ENCODE results near the gene TNFRSF25. TPM values are rescaled to one million over a fixed set of nuclear protein-coding genes. Genes with fewer than 3 reads are reported as not detected.

TNFRSF25 gene
- total RNA-seq, 1 donor from 2014 or later: 27.9 TPM

DNA sequence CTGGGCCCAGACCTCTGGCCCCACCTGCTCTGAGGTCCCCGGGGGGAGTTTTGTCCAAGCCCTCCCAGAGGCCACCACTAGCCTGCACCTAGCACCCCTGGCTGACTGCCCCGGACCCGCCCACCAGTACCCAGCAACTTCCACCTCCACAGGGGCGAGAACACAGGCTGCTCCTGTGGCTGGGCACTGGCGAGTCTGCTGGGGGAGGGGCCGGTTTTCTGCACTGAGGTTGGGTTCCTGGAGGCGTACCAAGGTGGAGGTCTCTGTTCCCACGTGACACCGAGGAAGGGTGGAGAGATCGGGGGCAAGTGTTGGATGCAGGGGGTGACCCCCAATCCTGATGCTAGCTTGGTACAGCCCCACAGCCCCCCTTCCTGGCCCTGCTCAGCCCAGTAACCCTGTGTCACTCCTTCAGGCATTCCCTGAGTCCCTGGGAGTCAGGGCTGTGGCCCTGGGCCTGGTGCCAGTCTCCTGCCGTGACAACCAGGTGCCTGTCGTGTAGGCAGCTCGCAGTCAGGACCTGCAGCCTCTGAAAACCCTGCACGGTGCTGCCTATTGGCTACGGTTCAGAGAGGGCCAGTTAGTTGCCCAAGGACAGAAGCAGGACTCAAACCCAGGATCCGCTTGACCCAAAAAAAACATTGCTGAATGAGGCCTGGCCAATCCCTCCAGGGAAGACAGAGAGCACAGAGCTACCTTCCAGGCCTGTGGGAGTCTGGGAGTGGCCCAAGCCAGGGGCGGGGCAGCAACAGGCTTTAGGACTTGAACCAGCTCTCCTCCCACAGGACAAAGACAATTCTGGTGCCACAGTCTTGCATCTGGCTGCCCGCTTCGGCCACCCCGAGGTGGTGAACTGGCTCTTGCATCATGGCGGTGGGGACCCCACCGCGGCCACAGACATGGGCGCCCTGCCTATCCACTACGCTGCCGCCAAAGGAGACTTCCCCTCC lies 38.3 kb downstream of the TNFRSF25 start:
- H3K27ac Mint-ChIP-seq (ENCODE audit: unreplicated experiment): no peak overlapping the region
- H3K9me3 Mint-ChIP-seq (ENCODE audit: unreplicated experiment): no peaks in the 10 kb centered on the region
- no peak for DNase-seq (ENCODE audit: extremely low spot score, unreplicated experiment)
- TF ChIP-seq, protein P1, sequence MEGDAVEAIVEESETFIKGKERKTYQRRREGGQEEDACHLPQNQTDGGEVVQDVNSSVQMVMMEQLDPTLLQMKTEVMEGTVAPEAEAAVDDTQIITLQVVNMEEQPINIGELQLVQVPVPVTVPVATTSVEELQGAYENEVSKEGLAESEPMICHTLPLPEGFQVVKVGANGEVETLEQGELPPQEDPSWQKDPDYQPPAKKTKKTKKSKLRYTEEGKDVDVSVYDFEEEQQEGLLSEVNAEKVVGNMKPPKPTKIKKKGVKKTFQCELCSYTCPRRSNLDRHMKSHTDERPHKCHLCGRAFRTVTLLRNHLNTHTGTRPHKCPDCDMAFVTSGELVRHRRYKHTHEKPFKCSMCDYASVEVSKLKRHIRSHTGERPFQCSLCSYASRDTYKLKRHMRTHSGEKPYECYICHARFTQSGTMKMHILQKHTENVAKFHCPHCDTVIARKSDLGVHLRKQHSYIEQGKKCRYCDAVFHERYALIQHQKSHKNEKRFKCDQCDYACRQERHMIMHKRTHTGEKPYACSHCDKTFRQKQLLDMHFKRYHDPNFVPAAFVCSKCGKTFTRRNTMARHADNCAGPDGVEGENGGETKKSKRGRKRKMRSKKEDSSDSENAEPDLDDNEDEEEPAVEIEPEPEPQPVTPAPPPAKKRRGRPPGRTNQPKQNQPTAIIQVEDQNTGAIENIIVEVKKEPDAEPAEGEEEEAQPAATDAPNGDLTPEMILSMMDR (IDR thresholded peaks at IDR 0.05): no peak
- peaks cover 12% of the 10 kb centered on the region for H3K4me1 Mint-ChIP-seq (ENCODE audit: unreplicated experiment)
- H3K36me3 Mint-ChIP-seq (ENCODE audit: unreplicated experiment): no peaks in the 10 kb centered on the region
- no peak overlapping the region for H3K4me3 Mint-ChIP-seq (ENCODE audit: unreplicated experiment)
- H3K27me3 Mint-ChIP-seq (ENCODE audit: unreplicated experiment): peaks cover 33% of the 10 kb centered on the region

DNA sequence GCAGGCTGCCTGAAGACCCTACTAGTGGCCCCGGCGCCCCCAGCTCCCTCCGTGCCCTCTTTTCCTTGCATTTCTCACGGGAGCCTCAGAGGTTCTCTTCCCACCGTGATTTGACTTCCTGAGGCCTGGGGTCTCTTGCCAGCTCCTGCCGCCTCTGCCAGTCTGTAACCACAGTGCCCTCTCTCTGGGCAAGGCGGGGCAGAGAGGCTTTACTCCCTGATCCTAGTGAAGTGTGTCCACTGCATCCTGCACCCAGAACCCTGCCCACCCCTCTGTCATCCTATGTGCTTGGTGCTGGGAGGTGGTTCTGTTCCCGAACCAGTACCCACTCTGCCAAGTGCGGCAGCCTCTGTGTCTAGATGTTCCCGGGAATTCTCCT lies 39.0 kb downstream of the TNFRSF25 start:
- Mint-ChIP-seq H3K4me1 (ENCODE audit: unreplicated experiment) (peaks cover 12% of the 10 kb centered on the region), H3K27ac (ENCODE audit: unreplicated experiment) (no peak overlapping the region), H3K36me3 (ENCODE audit: unreplicated experiment) (no peaks in the 10 kb centered on the region), H3K9me3 (ENCODE audit: unreplicated experiment) (no peaks in the 10 kb centered on the region), H3K4me3 (ENCODE audit: unreplicated experiment) (no peak overlapping the region), H3K27me3 (ENCODE audit: unreplicated experiment) (peaks cover 35% of the 10 kb centered on the region)
- TF ChIP-seq, protein P1 (IDR thresholded peaks at IDR 0.05): no peak
- no peak for DNase-seq (ENCODE audit: extremely low spot score, unreplicated experiment)

DNA sequence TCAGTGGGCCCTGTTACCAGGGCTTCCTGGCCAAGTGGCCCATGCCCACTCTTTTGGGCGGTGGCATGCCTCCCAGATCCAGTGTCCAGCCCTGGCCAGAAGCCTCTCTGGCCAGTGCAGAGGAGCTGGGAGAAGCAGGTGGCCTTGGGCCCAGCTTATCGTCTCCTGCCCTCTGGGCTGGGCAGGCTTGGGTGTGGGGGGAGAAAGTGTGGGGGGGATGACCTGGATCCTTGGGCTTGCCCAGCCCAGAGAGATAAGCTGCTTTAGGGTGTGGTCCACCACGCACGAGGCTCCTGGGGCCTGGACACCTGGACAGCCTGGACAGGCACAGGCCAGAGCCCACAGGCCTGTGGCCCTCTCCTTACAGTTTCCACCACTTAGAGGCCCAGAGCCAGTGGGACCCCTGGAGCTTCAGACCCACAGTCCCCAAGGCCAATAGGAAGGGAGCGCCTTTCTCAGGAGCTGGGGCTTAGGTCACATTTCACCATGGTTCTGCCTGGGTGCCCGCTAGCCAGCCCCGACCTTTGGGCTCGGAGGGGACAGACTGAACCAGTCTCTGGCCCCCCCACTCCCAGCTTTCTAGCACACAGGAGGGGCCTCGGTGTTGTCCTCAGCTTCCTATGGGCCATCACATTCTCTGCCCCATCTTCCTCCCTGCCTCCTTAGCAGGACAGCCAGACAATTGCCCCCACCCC lies 39.5 kb downstream of the TNFRSF25 start:
- no peaks in the 10 kb centered on the region for H3K9me3 Mint-ChIP-seq (ENCODE audit: unreplicated experiment)
- no peak overlapping the region for H3K27ac Mint-ChIP-seq (ENCODE audit: unreplicated experiment)
- H3K4me3 Mint-ChIP-seq (ENCODE audit: unreplicated experiment): no peak overlapping the region
- peaks cover 12% of the 10 kb centered on the region for H3K4me1 Mint-ChIP-seq (ENCODE audit: unreplicated experiment)
- no peaks in the 10 kb centered on the region for H3K36me3 Mint-ChIP-seq (ENCODE audit: unreplicated experiment)
- H3K27me3 Mint-ChIP-seq (ENCODE audit: unreplicated experiment): peaks cover 41% of the 10 kb centered on the region
- TF ChIP-seq, protein P1 (IDR thresholded peaks at IDR 0.05): no peak
- no peak for DNase-seq (ENCODE audit: extremely low spot score, unreplicated experiment)

DNA sequence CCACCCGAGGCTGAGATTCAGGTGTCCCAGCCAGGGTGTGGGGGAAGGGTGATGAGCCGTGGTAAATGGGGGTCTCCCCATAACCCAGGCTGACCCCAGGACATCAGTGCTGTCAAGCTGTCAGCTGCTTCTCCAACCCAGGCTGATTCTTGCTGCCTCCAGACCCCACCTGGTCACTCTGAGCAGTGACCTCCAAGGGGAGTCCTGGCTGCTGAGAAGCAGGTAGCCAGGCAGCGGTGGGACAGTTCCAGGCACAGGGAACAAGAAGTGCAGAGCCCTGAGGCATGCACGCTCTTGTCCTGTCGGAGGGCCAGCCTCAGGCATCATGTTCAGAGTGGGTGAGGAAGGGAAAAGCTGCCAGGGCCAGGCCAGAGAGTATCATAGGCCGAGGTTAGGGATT lies 40.3 kb downstream of the TNFRSF25 start:
- no peaks in the 10 kb centered on the region for H3K36me3 Mint-ChIP-seq (ENCODE audit: unreplicated experiment)
- peaks cover 47% of the 10 kb centered on the region for H3K27me3 Mint-ChIP-seq (ENCODE audit: unreplicated experiment)
- no peaks in the 10 kb centered on the region for H3K9me3 Mint-ChIP-seq (ENCODE audit: unreplicated experiment)
- no peak overlapping the region for H3K27ac Mint-ChIP-seq (ENCODE audit: unreplicated experiment)
- DNase-seq (ENCODE audit: extremely low spot score, unreplicated experiment): no peak
- TF ChIP-seq, protein P1 (IDR thresholded peaks at IDR 0.05): no peak
- H3K4me1 Mint-ChIP-seq (ENCODE audit: unreplicated experiment): peaks cover 14% of the 10 kb centered on the region
- no peak overlapping the region for H3K4me3 Mint-ChIP-seq (ENCODE audit: unreplicated experiment)
